ENCODE data around the gene CFAP20DC.
"Not testable (repeated sequence)": the region's sequence is repeated elsewhere in the genome, so short reads cannot be mapped to it uniquely, and the experiment has no call there.

Gene CFAP20DC

GRCh38 chr3:58711871-58712270 lies 338.0 kb downstream of the CFAP20DC start:
- TF ChIP-seq CTCF (IDR thresholded peaks at IDR 0.05; ENCODE audit: insufficient read depth, low read depth, low read length, missing control alignments) = no peak
- no peak overlapping the region for H3K4me3 ChIP-seq (ENCODE audit: low read depth, low read length)

GRCh38 chr3:58708983-58709382 lies 340.8 kb downstream of the CFAP20DC start:
- not testable (repeated sequence) for H3K4me3 ChIP-seq (ENCODE audit: low read depth, low read length); DNase-seq (ENCODE audit: low read depth)

More at GRCh38 chr3:58711871-58712270, 338.0 kb downstream of the CFAP20DC start:
- DNase-seq (ENCODE audit: low read depth) = no peak

GRCh38 chr3:58708116-58708791 lies 341.6 kb downstream of the CFAP20DC start:
- no peak overlapping the region for H3K4me3 ChIP-seq (ENCODE audit: low read depth, low read length)
- no peak for TF ChIP-seq CTCF (IDR thresholded peaks at IDR 0.05; ENCODE audit: insufficient read depth, low read depth, low read length, missing control alignments)
- no peak for DNase-seq (ENCODE audit: low read depth)

GRCh38 chr3:58707390-58707930 lies 342.4 kb downstream of the CFAP20DC start:
- DNase-seq (ENCODE audit: low read depth) = no peak
- no peak overlapping the region for H3K4me3 ChIP-seq (ENCODE audit: low read depth, low read length)
- no peak for TF ChIP-seq CTCF (IDR thresholded peaks at IDR 0.05; ENCODE audit: insufficient read depth, low read depth, low read length, missing control alignments)

GRCh38 chr3:58706395-58707167 lies 343.2 kb downstream of the CFAP20DC start:
- H3K4me3 ChIP-seq (ENCODE audit: low read depth, low read length) = no peak overlapping the region
- TF ChIP-seq CTCF (IDR thresholded peaks at IDR 0.05; ENCODE audit: insufficient read depth, low read depth, low read length, missing control alignments) = no peak
- DNase-seq (ENCODE audit: low read depth) = no peak

- no peak for TF ChIP-seq CTCF (IDR thresholded peaks at IDR 0.05; ENCODE audit: insufficient read depth, low read depth, low read length, missing control alignments)
- H3K4me3 ChIP-seq (ENCODE audit: low read depth, low read length) = no peak overlapping the region
- peak; percentile 10 for DNase-seq (ENCODE audit: low read depth)
Measured at GRCh38 chr3:58704745-58705144, 345.1 kb downstream of the CFAP20DC start.

- H3K4me3 ChIP-seq (ENCODE audit: low read depth, low read length); DNase-seq (ENCODE audit: low read depth): not testable (repeated sequence)
Measured at GRCh38 chr3:58704304-58704703, 345.5 kb downstream of the CFAP20DC start.
